ENCODE data around the gene SLC23A1.

DNA sequence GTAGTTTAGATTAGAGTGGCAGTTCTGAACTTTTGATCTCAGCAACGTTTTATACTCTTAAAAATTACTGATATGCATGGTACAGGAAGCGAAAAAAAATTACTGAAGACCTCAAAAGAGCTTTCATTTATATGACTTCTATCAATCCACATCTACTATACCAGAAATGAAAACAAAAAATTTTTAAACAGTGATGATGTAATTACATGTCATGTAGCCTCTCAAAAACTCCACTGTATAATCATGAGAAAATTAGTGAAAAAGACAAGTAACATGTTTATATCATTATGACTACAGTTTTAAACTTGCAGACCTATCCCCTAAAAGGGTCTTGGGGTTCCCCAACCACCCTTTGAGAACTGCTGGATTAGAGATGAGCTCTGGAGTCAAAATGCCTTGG is 46.9 kb upstream of the SLC23A1 start:
- TF ChIP-seq CTCF (IDR thresholded peaks at IDR 0.05) (no peak), POLR2A (IDR thresholded peaks at IDR 0.05) (no peak)
